HEK293 (cell line): ENCODE data around the gene RGS14.

Experiments used
- GLI4 ChIP-seq: fragments of 450-650 bp; formaldehyde crosslinking; IDR thresholded peaks from 2 replicates; pipeline ENCODE4 v1.5.1; 2016; ENCODE audit warnings: missing biosample characterization, missing genetic modification characterization
- HOXC10 ChIP-seq: sonication (generic); formaldehyde crosslinking; IDR thresholded peaks from 2 replicates; pipeline ENCODE4 v1.8.1; 2023; ENCODE audit warnings: mild to moderate bottlenecking, missing genetic modification reagents
- INSM2 ChIP-seq: fragments of 450-650 bp; formaldehyde crosslinking; IDR thresholded peaks from 2 replicates; pipeline ENCODE4 v1.5.1; 2016; ENCODE audit warnings: missing biosample characterization, missing genetic modification characterization
- KLF1 ChIP-seq: fragments of 450-650 bp; formaldehyde crosslinking; IDR thresholded peaks from 2 replicates; pipeline ENCODE4 v1.5.1; 2016; ENCODE audit warnings: missing biosample characterization, missing genetic modification characterization
- MYNN ChIP-seq: fragments of 450-650 bp; formaldehyde crosslinking; IDR thresholded peaks from 2 replicates; pipeline ENCODE4 v1.5.1; 2016; ENCODE audit warnings: missing biosample characterization, missing genetic modification characterization, borderline replicate concordance
- MZF1 ChIP-seq: fragments of 450-650 bp; formaldehyde crosslinking; IDR thresholded peaks from 2 replicates; pipeline ENCODE4 v1.5.1; 2017; ENCODE audit warnings: missing biosample characterization, missing genetic modification characterization, borderline replicate concordance
- REST ChIP-seq: fragments of 450-650 bp; formaldehyde crosslinking; IDR thresholded peaks from 2 replicates; pipeline ENCODE4 v1.5.1; 2016; ENCODE audit warnings: missing biosample characterization, missing genetic modification characterization
- SP3 ChIP-seq: fragments of 450-650 bp; formaldehyde crosslinking; IDR thresholded peaks from 2 replicates; pipeline ENCODE4 v1.5.1; 2016; ENCODE audit warnings: missing biosample characterization, missing genetic modification characterization
- TCF7L2 ChIP-seq: IDR thresholded peaks from 2 replicates; pipeline ENCODE4 v1.6.1; 2011; ENCODE audit warnings: low read depth, mild to moderate bottlenecking, inconsistent platforms, low read length, moderate library complexity, borderline replicate concordance
- ZBTB1 ChIP-seq: fragments of 450-650 bp; formaldehyde crosslinking; IDR thresholded peaks from 2 replicates; pipeline ENCODE4 v1.5.1; 2016; ENCODE audit warnings: missing biosample characterization, missing genetic modification characterization
- ZBTB21 ChIP-seq: fragments of 450-650 bp; formaldehyde crosslinking; IDR thresholded peaks from 2 replicates; pipeline ENCODE4 v1.5.1; 2017; ENCODE audit warnings: missing biosample characterization, missing genetic modification characterization
- ZBTB44 ChIP-seq: fragments of 450-650 bp; IDR thresholded peaks from 2 replicates; pipeline ENCODE4 v1.5.1; 2018; ENCODE audit warnings: missing biosample characterization, mild to moderate bottlenecking, missing genetic modification characterization
- ZNF133 ChIP-seq: fragments of 450-650 bp; formaldehyde crosslinking; IDR thresholded peaks from 2 replicates; pipeline ENCODE4 v1.5.1; 2016; ENCODE audit warnings: missing biosample characterization, missing genetic modification characterization
- ZNF138 ChIP-seq: fragments of 450-650 bp; formaldehyde crosslinking; IDR thresholded peaks from 2 replicates; pipeline ENCODE4 v1.5.1; 2016; ENCODE audit warnings: missing biosample characterization, missing genetic modification characterization, borderline replicate concordance
- ZNF148 ChIP-seq: fragments of 450-650 bp; formaldehyde crosslinking; IDR thresholded peaks from 2 replicates; pipeline ENCODE4 v1.5.0; 2017; ENCODE audit warnings: missing biosample characterization, missing genetic modification characterization, borderline replicate concordance
- ZNF155 ChIP-seq: fragments of 450-650 bp; formaldehyde crosslinking; IDR thresholded peaks from 2 replicates; pipeline ENCODE4 v1.5.1; 2016; ENCODE audit warnings: missing biosample characterization, missing genetic modification characterization
- ZNF16 ChIP-seq: fragments of 450-650 bp; formaldehyde crosslinking; IDR thresholded peaks from 2 replicates; pipeline ENCODE4 v1.5.1; 2016; ENCODE audit warnings: low read depth, missing biosample characterization, missing genetic modification characterization
- ZNF223 ChIP-seq: fragments of 450-650 bp; formaldehyde crosslinking; IDR thresholded peaks from 2 replicates; pipeline ENCODE4 v1.5.1; 2016; ENCODE audit warnings: missing biosample characterization, missing genetic modification characterization
- ZNF302 ChIP-seq: fragments of 450-650 bp; formaldehyde crosslinking; IDR thresholded peaks from 2 replicates; pipeline ENCODE4 v1.5.1; 2016; ENCODE audit warnings: missing biosample characterization, missing genetic modification characterization, low read depth
- ZNF391 ChIP-seq: fragments of 450-650 bp; formaldehyde crosslinking; IDR thresholded peaks from 2 replicates; pipeline ENCODE4 v1.5.1; 2016; ENCODE audit warnings: low read depth, missing biosample characterization, missing genetic modification characterization, borderline replicate concordance
- ZNF423 ChIP-seq: fragments of 450-650 bp; formaldehyde crosslinking; IDR thresholded peaks from 2 replicates; pipeline ENCODE4 v1.5.1; 2016; ENCODE audit warnings: missing biosample characterization, missing genetic modification characterization
- ZNF549 ChIP-seq: fragments of 450-650 bp; IDR thresholded peaks from 2 replicates; pipeline ENCODE4 v1.5.1; 2018; ENCODE audit warnings: missing biosample characterization, missing genetic modification characterization, mild to moderate bottlenecking, inconsistent platforms, moderate library complexity
- ZNF558 ChIP-seq: fragments of 450-650 bp; formaldehyde crosslinking; IDR thresholded peaks from 2 replicates; pipeline ENCODE4 v1.5.1; 2016; ENCODE audit warnings: missing biosample characterization, missing genetic modification characterization
- ZNF585B ChIP-seq: fragments of 450-650 bp; formaldehyde crosslinking; IDR thresholded peaks from 2 replicates; pipeline ENCODE4 v1.5.1; 2016; ENCODE audit warnings: missing biosample characterization, missing genetic modification characterization
- ZNF621 ChIP-seq: fragments of 450-650 bp; formaldehyde crosslinking; IDR thresholded peaks from 2 replicates; pipeline ENCODE4 v1.5.1; 2017; ENCODE audit warnings: missing biosample characterization, missing genetic modification characterization
- ZNF660 ChIP-seq: fragments of 450-650 bp; IDR thresholded peaks from 2 replicates; pipeline ENCODE4 v1.5.1; 2018; ENCODE audit warnings: missing biosample characterization, mild to moderate bottlenecking, missing genetic modification characterization
- ZNF670 ChIP-seq: fragments of 450-650 bp; formaldehyde crosslinking; IDR thresholded peaks from 2 replicates; pipeline ENCODE4 v1.5.1; 2016; ENCODE audit warnings: missing biosample characterization, missing genetic modification characterization, low read depth
- ZNF747 ChIP-seq: fragments of 450-650 bp; formaldehyde crosslinking; IDR thresholded peaks from 2 replicates; pipeline ENCODE4 v1.5.1; 2016; ENCODE audit warnings: missing biosample characterization, missing genetic modification characterization
- ZNF792 ChIP-seq: fragments of 450-650 bp; formaldehyde crosslinking; IDR thresholded peaks from 2 replicates; pipeline ENCODE4 v1.5.1; 2016; ENCODE audit warnings: missing biosample characterization, missing genetic modification characterization
- ZSCAN4 ChIP-seq: fragments of 450-650 bp; formaldehyde crosslinking; IDR thresholded peaks from 2 replicates; pipeline ENCODE4 v1.5.1; 2017; ENCODE audit warnings: missing biosample characterization, missing genetic modification characterization

RGS14 gene

GRCh38 chr5:177370488-177371119 is 12.9 kb downstream of the RGS14 start (continued):
- TF ChIP-seq ZNF423 (tag by site-specific recombination) (no peak), ZNF16 (no peak), MZF1 (no peak), ZBTB21 (no peak), REST (tag by site-specific recombination) (no peak), ZNF670 (tag by site-specific recombination) (no peak), ZNF302 (tag by site-specific recombination) (no peak), ZNF155 (no peak), ZBTB1 (tag by site-specific recombination) (no peak), GLI4 (no peak), ZNF621 (tag by site-specific recombination) (no peak), ZNF792 (tag by site-specific recombination) (no peak), ZNF585B (tag by site-specific recombination) (no peak), ZNF138 (tag by site-specific recombination) (no peak), ZBTB44 (tag by site-specific recombination) (peak; percentile 58; the same call in 1 of the 2 replicates), TCF7L2 (no peak), KLF1 (tag by site-specific recombination) (no peak; the same call in 1 of the 2 replicates), ZNF558 (no peak), ZNF747 (no peak), MYNN (tag by site-specific recombination) (no peak), HOXC10 (CRISPR knock-in tag) (no peak), ZNF133 (tag by site-specific recombination) (no peak), ZNF148 (tag by site-specific recombination) (no peak), SP3 (tag by site-specific recombination) (peak; percentile 83), ZSCAN4 (no peak), ZNF223 (no peak), ZNF549 (no peak), ZNF391 (no peak), INSM2 (no peak), ZNF660 (tag by site-specific recombination) (peak; percentile 74; the same call in 1 of the 2 replicates)
